Measurements from ENCODE around the gene P3H3.

DNA sequence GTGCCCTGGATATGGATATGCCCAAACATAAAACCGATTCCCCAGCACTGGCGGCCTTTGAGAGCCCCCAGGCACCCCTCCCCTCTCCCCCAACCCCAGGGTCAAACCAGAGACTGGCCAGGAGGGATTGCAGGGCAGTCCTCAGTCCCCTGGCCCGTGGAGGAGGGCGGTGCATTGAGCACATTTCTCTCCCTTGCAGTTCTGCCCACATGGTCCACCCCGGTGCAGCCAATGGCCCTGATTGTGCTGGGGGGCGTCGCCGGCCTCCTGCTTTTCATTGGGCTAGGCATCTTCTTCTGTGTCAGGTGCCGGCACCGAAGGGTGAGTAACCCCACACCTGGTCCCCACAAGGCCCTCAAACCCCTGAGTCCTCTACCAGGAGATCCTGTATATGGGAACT lies 10.0 kb upstream of the P3H3 start:
- TF ChIP-seq POLR2A (IDR thresholded peaks at IDR 0.05) = no peak
- TF ChIP-seq, protein P1, sequence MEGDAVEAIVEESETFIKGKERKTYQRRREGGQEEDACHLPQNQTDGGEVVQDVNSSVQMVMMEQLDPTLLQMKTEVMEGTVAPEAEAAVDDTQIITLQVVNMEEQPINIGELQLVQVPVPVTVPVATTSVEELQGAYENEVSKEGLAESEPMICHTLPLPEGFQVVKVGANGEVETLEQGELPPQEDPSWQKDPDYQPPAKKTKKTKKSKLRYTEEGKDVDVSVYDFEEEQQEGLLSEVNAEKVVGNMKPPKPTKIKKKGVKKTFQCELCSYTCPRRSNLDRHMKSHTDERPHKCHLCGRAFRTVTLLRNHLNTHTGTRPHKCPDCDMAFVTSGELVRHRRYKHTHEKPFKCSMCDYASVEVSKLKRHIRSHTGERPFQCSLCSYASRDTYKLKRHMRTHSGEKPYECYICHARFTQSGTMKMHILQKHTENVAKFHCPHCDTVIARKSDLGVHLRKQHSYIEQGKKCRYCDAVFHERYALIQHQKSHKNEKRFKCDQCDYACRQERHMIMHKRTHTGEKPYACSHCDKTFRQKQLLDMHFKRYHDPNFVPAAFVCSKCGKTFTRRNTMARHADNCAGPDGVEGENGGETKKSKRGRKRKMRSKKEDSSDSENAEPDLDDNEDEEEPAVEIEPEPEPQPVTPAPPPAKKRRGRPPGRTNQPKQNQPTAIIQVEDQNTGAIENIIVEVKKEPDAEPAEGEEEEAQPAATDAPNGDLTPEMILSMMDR (IDR thresholded peaks at IDR 0.05) = no peak

Measured in uterus (tissue), 2 donors.